DOHH2 (cell line): ENCODE measurements around the gene SSNA1.

Experiments
- CTCF ChIP-seq: fragments of 200-600 bp; sonication (generic); IDR thresholded peaks from one replicate; pipeline ENCODE4 v1.5.1; 2014; ENCODE audit warnings: antibody characterized with exemption, mild to moderate bottlenecking, low read depth, low read length; ENCODE audit not compliant: poor library complexity, severe bottlenecking
- EZH2phosphoT487 ChIP-seq: fragments of 200-600 bp; sonication (generic); IDR thresholded peaks from 2 replicates; pipeline ENCODE4 v1.6.1; 2017; ENCODE audit warnings: borderline replicate concordance, mild to moderate bottlenecking, antibody characterized with exemption, low read length, moderate library complexity, mixed read lengths

GRCh38 chr9:137167747-137168572 lies 20.5 kb upstream of the SSNA1 start:
- TF ChIP-seq CTCF (no peak), EZH2phosphoT487 (no peak)
